CD14-positive monocyte (primary cell): Measurements from ENCODE around the gene S1PR2. TPM values are rescaled to one million over a fixed set of nuclear protein-coding genes. Genes with fewer than 3 reads are reported as not detected.

Source experiments
- DNase-seq, 3 donors: peaks; one replicate each; pipeline ENCODE4 v3.0.0-alpha.2; 2011 to 2022
- H2AFZ ChIP-seq: 2 replicates; pipeline ENCODE4 v1.6.0; 2012; ENCODE audit warnings: mild to moderate bottlenecking, low read depth, low read length, inconsistent platforms; ENCODE audit not compliant: insufficient read depth, poor library complexity, severe bottlenecking
- H3K27ac ChIP-seq, 2 donors: 1 replicate in 1 of 2; 2 replicates in 1 of 2; pipeline ENCODE4 v1.5.1; 2012 to 2013; ENCODE audit warnings: low read length in 2 of 2, control low read depth in 1 of 2, inconsistent platforms in 1 of 2, low read depth in 1 of 2, mild to moderate bottlenecking in 1 of 2
- H3K27me3 ChIP-seq, 2 donors: one replicate each; pipeline versions ENCODE4 v1.6.0 to v1.6.1; 2011 to 2013; ENCODE audit warnings: low read length in 2 of 2; ENCODE audit not compliant: control insufficient read depth in 2 of 2, insufficient read depth in 2 of 2
- H3K36me3 ChIP-seq, 2 donors: replicated peaks in 1 of 2; 1 replicate in 1 of 2; 2 replicates in 1 of 2; pipeline versions ENCODE4 v1.5.1 to v1.6.1; 2012 to 2013; ENCODE audit warnings: low read length in 2 of 2, control low read depth in 1 of 2, inconsistent platforms in 1 of 2, mild to moderate bottlenecking in 1 of 2; ENCODE audit not compliant: insufficient read depth in 2 of 2, control insufficient read depth in 1 of 2
- H3K4me1 ChIP-seq, 2 donors: 1 replicate in 1 of 2; 2 replicates in 1 of 2; pipeline versions ENCODE4 v1.5.1 to v1.6.1; 2012 to 2013; ENCODE audit warnings: low read length in 2 of 2, control low read depth in 1 of 2, inconsistent platforms in 1 of 2, mild to moderate bottlenecking in 1 of 2, moderate library complexity in 1 of 2; ENCODE audit not compliant: insufficient read depth in 2 of 2, control insufficient read depth in 1 of 2
- H3K4me2 ChIP-seq: replicated peaks from 2 replicates; pipeline ENCODE3; 2012; ENCODE audit warnings: low read length, moderate library complexity, mild to moderate bottlenecking; ENCODE audit not compliant: poor library complexity, severe bottlenecking; ENCODE audit errors: extremely low read depth
- H3K4me3 ChIP-seq, 3 experiments: fragments of 200-600 bp in 1 of 3; sonication (generic) in 1 of 3; replicated peaks in 1 of 3; 1 replicate in 2 of 3; 2 replicates in 1 of 3; pipeline ENCODE4 v1.5.1; 2011 to 2013; ENCODE audit warnings: low read length in 3 of 3, mild to moderate bottlenecking in 3 of 3, control low read depth in 2 of 3, low read depth in 2 of 3, inconsistent platforms in 1 of 3, moderate library complexity in 1 of 3
- H3K79me2 ChIP-seq: 2 replicates; pipeline ENCODE4 v1.6.0; 2012; ENCODE audit warnings: mild to moderate bottlenecking, control low read depth, inconsistent platforms, low read length, moderate library complexity; ENCODE audit not compliant: insufficient read depth
- H3K9ac ChIP-seq: 2 replicates; pipeline ENCODE4 v1.6.0; 2017; ENCODE audit warnings: low read length, mild to moderate bottlenecking; ENCODE audit not compliant: insufficient read depth, poor library complexity, severe bottlenecking
- H3K9me3 ChIP-seq, 2 donors: replicated peaks in 1 of 2; 1 replicate in 1 of 2; 2 replicates in 1 of 2; pipeline versions ENCODE4 v1.5.1 to v1.6.1; 2012 to 2013; ENCODE audit warnings: low read length in 2 of 2, control low read depth in 1 of 2; ENCODE audit not compliant: control insufficient read depth in 1 of 2, insufficient read depth in 1 of 2
- H4K20me1 ChIP-seq: 2 replicates; pipeline ENCODE4 v1.6.0; 2012; ENCODE audit warnings: mild to moderate bottlenecking, low read length, control low read depth, moderate library complexity; ENCODE audit not compliant: insufficient read depth
- H3K27ac Mint-ChIP-seq, 7 donors: one replicate each; pipeline ENCODE4 v1.8.0; 2020; ENCODE audit warnings: mild to moderate bottlenecking in 7 of 7, mixed read lengths in 7 of 7, moderate library complexity in 6 of 7, inconsistent platforms in 2 of 7
- H3K27me3 Mint-ChIP-seq, 3 donors: one replicate each; pipeline ENCODE4 v1.8.0; 2021 to 2022; ENCODE audit warnings: low read depth in 3 of 3, mild to moderate bottlenecking in 3 of 3, mixed read lengths in 3 of 3, moderate library complexity in 3 of 3, inconsistent platforms in 1 of 3
- H3K36me3 Mint-ChIP-seq, 2 donors: one replicate each; pipeline ENCODE4 v1.8.0; 2020; ENCODE audit warnings: mixed read lengths in 2 of 2, inconsistent platforms in 1 of 2, mild to moderate bottlenecking in 1 of 2
- H3K4me1 Mint-ChIP-seq: one replicate; pipeline ENCODE4 v1.8.0; 2020; ENCODE audit warnings: mild to moderate bottlenecking, mixed read lengths
- H3K4me3 Mint-ChIP-seq, 2 donors: one replicate each; pipeline ENCODE4 v1.8.0; 2020; ENCODE audit warnings: mild to moderate bottlenecking in 2 of 2, mixed read lengths in 2 of 2, moderate library complexity in 1 of 2
- H3K9me3 Mint-ChIP-seq, 7 donors: one replicate each; pipeline ENCODE4 v1.8.0; 2020 to 2022; ENCODE audit warnings: mixed read lengths in 7 of 7, mild to moderate bottlenecking in 6 of 7, moderate library complexity in 6 of 7, inconsistent platforms in 2 of 7
- CTCF ChIP-seq: fragments of 200-600 bp; IDR thresholded peaks from one replicate; pipeline ENCODE4 v1.8.0; 2022; ENCODE audit warnings: antibody characterized with exemption, mild to moderate bottlenecking
- WGBS: methylation state at CpG from one replicate; pipeline ENCODE4 v1.1.5; 2013; ENCODE audit warnings: missing lambda C conversion rate; ENCODE audit not compliant: insufficient coverage; 5-methylcytosine and 5-hydroxymethylcytosine counted together
- intact Hi-C, 2 donors: fragments of 100-400 bp; cut with micrococcal nuclease; formaldehyde crosslinking; loops; one replicate each; pipeline versions ENCODE4 v1.15.0 to v1.15.1; 2023
- polyA plus RNA-seq, 3 donors: library from polyadenylated mRNA; depleted of rRNA in 1 of 3; unstranded in 2 of 3; stranded (reverse) in 1 of 3; fragments of 300-500 nt in 2 of 3; fragments of >200 nt in 1 of 3; fragmentation: Illumina TruSeq in 2 of 3; gene quantifications; 1 replicate in 2 of 3; 2 replicates in 1 of 3; pipeline ENCODE4 v1.2.3, GENCODE V29; 2012 to 2021

The S1PR2 gene
- polyA plus RNA-seq, 3 donors: 0.40 to 2.0 (median 0.55) TPM

GRCh38 chr19:10270180-10270615 lies 39.1 kb upstream of the S1PR2 start:
- Histone ChIP-seq H2AFZ (peak overlapping the region; percentile 73), H3K4me1 (peaks cover 42 to 55% of the 10 kb centered on the region in 2 donors), H3K79me2 (peaks cover 30% of the 10 kb centered on the region), H3K9ac (peak overlapping the region; percentile 92), H3K27me3 (no peaks in the 10 kb centered on the region), H4K20me1 (peaks cover 42% of the 10 kb centered on the region), H3K27ac (peak overlapping the region; percentile 95 to 96), H3K9me3 (no peaks in the 10 kb centered on the region), H3K36me3 (peaks cover 11 to 14% of the 10 kb centered on the region in 2 donors), H3K4me2 (peak overlapping the region; percentile 89), H3K4me3 (peak overlapping the region; percentile 75 to 96 (median 76))
- Mint-ChIP-seq H3K27ac (peak overlapping the region; percentile 97 to 99 (median 98)), H3K36me3 (peaks cover 18 to 35% of the 10 kb centered on the region in 2 donors), H3K9me3 (peaks cover 0 to 2% (median 0%) of the 10 kb centered on the region in 7 donors), H3K4me3 (peak overlapping the region; percentile 88 to 93), H3K27me3 (peaks cover 2 to 4% (median 3%) of the 10 kb centered on the region in 3 donors), H3K4me1 (peaks cover 41% of the 10 kb centered on the region)
- 0% methylated on average over 34 of the region's 37 CpGs for WGBS
- peak; percentile 93 to 97 (median 96) for DNase-seq
- intact Hi-C loops: loop anchor here (2.0 to 5.0 kb wide), 3 partner anchors 62 to 111 kb away; partner anchors contain the start of genes RAVER1 (in 2 of the 2) and TYK2 (in 1 of the 2)
- no peak for TF ChIP-seq CTCF

- Histone ChIP-seq H3K4me2 (peak overlapping the region; percentile 89), H4K20me1 (peaks cover 36% of the 10 kb centered on the region), H3K79me2 (peaks cover 30% of the 10 kb centered on the region), H3K9me3 (no peaks in the 10 kb centered on the region), H3K36me3 (peaks cover 5 to 8% of the 10 kb centered on the region in 2 donors), H3K4me1 (peaks cover 42 to 51% of the 10 kb centered on the region in 2 donors), H3K27me3 (no peaks in the 10 kb centered on the region), H3K9ac (peak overlapping the region; percentile 92), H3K4me3 (peak overlapping the region; percentile 75 to 96 (median 76)), H3K27ac (peak overlapping the region; percentile 95 to 96), H2AFZ (peak overlapping the region; percentile 73)
- Mint-ChIP-seq H3K9me3 (peaks cover 0 to 2% (median 0%) of the 10 kb centered on the region in 7 donors), H3K27ac (peak overlapping the region; percentile 97 to 99 (median 98)), H3K36me3 (peaks cover 11 to 28% of the 10 kb centered on the region in 2 donors), H3K4me3 (peak overlapping the region; percentile 88 to 93), H3K27me3 (peaks cover 2 to 4% (median 3%) of the 10 kb centered on the region in 3 donors), H3K4me1 (peaks cover 38% of the 10 kb centered on the region)
- DNase-seq: peak; percentile 84 to 97 (median 85)
- peak; percentile 98 for TF ChIP-seq CTCF
- under 1% methylated on average over 58 of the region's 59 CpGs for WGBS
- intact Hi-C loops: loop anchor here (1.0 to 5.0 kb wide), 4 partner anchors 63 to 120 kb away; partner anchors contain the start of genes RAVER1 (in 2 of the 2) and TYK2 (in 1 of the 2)
Observed at GRCh38 chr19:10269333-10270179, 38.4 kb upstream of the S1PR2 start.
